Left lung (tissue), 10 donors: ENCODE measurements around the gene LBR. TPM values are rescaled to one million over a fixed set of nuclear protein-coding genes. Genes with fewer than 3 reads are reported as not detected.

Experiments used
- ATAC-seq: fragments of 200-7000 bp; cut with Tn5 transposase; one replicate; pipeline ENCODE4 v1.9.1; 2020; ENCODE audit warnings: moderate library complexity
- DNase-seq, 4 donors: peaks; one replicate each; pipeline ENCODE4 v3.0.0-alpha.2; 2013 to 2020
- H3K27ac ChIP-seq, 2 donors: fragments of 200-600 bp; sonication (generic) in 1 of 2; one replicate each; pipeline versions ENCODE4 v1.5.0 to v1.8.0; 2020 to 2021
- H3K27me3 ChIP-seq, 2 donors: fragments of 200-600 bp; sonication (generic) in 1 of 2; one replicate each; pipeline versions ENCODE4 v1.5.0 to v1.8.0; 2020 to 2021
- H3K36me3 ChIP-seq, 2 donors: fragments of 200-600 bp; sonication (generic) in 1 of 2; one replicate each; pipeline versions ENCODE4 v1.5.0 to v1.8.0; 2020 to 2021
- H3K4me1 ChIP-seq, 2 donors: fragments of 200-600 bp; one replicate each; pipeline ENCODE4 v1.8.0; 2021
- H3K4me3 ChIP-seq, 2 donors: fragments of 200-600 bp; sonication (generic) in 1 of 2; one replicate each; pipeline versions ENCODE4 v1.5.0 to v1.8.0; 2020 to 2021; ENCODE audit warnings: mild to moderate bottlenecking in 1 of 2
- H3K9me3 ChIP-seq, 2 donors: fragments of 200-600 bp; sonication (generic) in 1 of 2; one replicate each; pipeline versions ENCODE4 v1.5.0 to v1.8.0; 2020 to 2021
- intact Hi-C, 2 donors: fragments of 100-400 bp; cut with DNase I; formaldehyde crosslinking; loops; one replicate each; pipeline versions ENCODE4 v1.11.2 to v1.14.2; 2022
- polyA plus RNA-seq, 6 donors: library from polyadenylated mRNA; unstranded; fragments of 120-200 nt; gene quantifications; one replicate each; pipeline ENCODE4 v1.2.1, GENCODE V29; 2013; ENCODE audit not compliant: insufficient read length in 6 of 6
- total RNA-seq, 2 donors: library from RNA; stranded (reverse); fragmentation: NEBNext Ultra II Directional; extraction: Animal tissue kit (Norgen Biotek cat#: 25700); gene quantifications; one replicate each; pipeline ENCODE4 v1.2.1, GENCODE V29; 2021
- TF ChIP-seq, protein P1 (sequence below), 2 donors: fragments of 200-600 bp; sonication (generic) in 1 of 2; IDR thresholded peaks; one replicate each; pipeline versions ENCODE4 v1.5.0 to v1.8.0; 2021; ENCODE audit warnings: antibody characterized with exemption in 2 of 2
- donor health status: DM: no; HTN: yes; CAD: no.
- donor health status: DM: no; HTN: no; CAD: no.

Gene LBR
- total and polyA plus RNA-seq, 8 donors: 42.4 to 109 (median 89.5) TPM

DNA sequence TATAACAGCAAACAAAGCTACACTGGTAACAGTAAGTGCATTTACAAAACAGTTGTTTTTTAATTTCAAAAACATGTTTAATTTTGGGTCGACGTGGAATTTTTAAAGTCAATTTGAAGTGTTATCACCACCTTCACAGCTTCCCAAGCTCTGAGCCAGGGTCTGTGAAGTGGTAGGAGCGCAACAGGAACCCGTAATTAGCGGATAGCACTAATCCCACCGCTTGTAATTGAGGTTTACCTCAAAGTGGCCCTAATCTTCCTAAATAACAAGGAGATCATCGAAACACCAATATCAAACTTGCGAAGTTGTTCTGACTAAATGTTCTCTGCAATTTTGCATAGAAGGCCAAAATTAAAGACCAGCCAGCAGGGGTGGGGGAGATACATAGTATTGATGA lies 18.8 kb downstream of the LBR start:
- TF ChIP-seq, protein P1, sequence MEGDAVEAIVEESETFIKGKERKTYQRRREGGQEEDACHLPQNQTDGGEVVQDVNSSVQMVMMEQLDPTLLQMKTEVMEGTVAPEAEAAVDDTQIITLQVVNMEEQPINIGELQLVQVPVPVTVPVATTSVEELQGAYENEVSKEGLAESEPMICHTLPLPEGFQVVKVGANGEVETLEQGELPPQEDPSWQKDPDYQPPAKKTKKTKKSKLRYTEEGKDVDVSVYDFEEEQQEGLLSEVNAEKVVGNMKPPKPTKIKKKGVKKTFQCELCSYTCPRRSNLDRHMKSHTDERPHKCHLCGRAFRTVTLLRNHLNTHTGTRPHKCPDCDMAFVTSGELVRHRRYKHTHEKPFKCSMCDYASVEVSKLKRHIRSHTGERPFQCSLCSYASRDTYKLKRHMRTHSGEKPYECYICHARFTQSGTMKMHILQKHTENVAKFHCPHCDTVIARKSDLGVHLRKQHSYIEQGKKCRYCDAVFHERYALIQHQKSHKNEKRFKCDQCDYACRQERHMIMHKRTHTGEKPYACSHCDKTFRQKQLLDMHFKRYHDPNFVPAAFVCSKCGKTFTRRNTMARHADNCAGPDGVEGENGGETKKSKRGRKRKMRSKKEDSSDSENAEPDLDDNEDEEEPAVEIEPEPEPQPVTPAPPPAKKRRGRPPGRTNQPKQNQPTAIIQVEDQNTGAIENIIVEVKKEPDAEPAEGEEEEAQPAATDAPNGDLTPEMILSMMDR (IDR thresholded peaks at IDR 0.05): no peak
- ATAC-seq (no peak), DNase-seq (no peak)
- no peak overlapping the region for H3K4me3 ChIP-seq
- H3K36me3 ChIP-seq: peaks cover 0 to 96% of the 10 kb centered on the region in 2 donors
- H3K9me3 ChIP-seq: no peaks in the 10 kb centered on the region
- no peaks in the 10 kb centered on the region for H3K27me3 ChIP-seq
- H3K4me1 ChIP-seq: peaks cover 4 to 5% of the 10 kb centered on the region in 2 donors
- intact Hi-C loops: no loop called here
- H3K27ac ChIP-seq: no peak overlapping the region

DNA sequence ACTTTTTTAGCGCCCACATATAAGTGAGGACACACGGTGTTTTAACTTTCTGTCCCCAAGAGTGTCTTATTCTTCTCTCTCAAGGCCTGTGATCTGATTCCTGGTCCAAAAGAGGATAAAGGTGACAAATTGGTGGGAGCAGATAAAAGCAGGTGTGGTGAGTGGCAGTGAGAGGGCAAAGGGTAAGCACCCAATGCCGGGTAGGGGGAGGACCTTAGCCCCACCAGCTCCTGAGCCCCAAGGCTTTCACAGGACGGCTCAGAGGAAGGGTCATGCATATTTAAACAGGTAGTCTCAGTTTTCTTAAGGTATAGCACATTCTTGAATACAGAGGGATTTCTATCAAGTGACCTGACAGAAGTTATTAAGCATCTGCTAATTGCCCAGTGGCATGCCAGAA lies 19.6 kb downstream of the LBR start:
- ATAC-seq (no peak), DNase-seq (no peak)
- intact Hi-C loops: no loop called here
- no peaks in the 10 kb centered on the region for H3K9me3 ChIP-seq
- no peaks in the 10 kb centered on the region for H3K27me3 ChIP-seq
- peaks cover 0 to under 1% of the 10 kb centered on the region in 2 donors for H3K4me1 ChIP-seq
- peaks cover 0 to 98% of the 10 kb centered on the region in 2 donors for H3K36me3 ChIP-seq
- no peak overlapping the region for H3K27ac ChIP-seq
- H3K4me3 ChIP-seq: no peak overlapping the region
- TF ChIP-seq, protein P1 (IDR thresholded peaks at IDR 0.05): no peak

DNA sequence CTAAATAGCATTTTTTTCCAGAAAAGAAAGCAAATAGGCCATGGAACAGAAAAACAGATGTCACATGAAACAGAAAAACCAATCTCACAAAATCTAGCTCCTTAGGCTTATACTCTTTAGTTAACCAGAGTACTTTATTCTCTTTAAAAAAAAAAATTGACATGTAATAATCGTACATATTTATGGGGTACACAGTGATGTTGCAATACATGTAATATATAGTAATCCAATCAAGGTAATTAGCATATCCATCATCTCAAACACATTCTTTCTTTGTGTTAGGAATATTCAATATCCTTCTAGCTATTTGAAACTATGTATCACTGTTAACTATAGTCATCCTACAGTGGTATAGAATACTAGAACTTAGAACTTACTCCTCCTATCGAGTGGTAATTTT lies 20.1 kb downstream of the LBR start:
- Histone ChIP-seq H3K4me3 (no peak overlapping the region), H3K9me3 (no peaks in the 10 kb centered on the region), H3K4me1 (no peaks in the 10 kb centered on the region), H3K27ac (no peak overlapping the region), H3K36me3 (peaks cover 0 to 98% of the 10 kb centered on the region in 2 donors), H3K27me3 (no peaks in the 10 kb centered on the region)
- TF ChIP-seq, protein P1 (IDR thresholded peaks at IDR 0.05): no peak
- ATAC-seq (no peak), DNase-seq (no peak)
- intact Hi-C loops: no loop called here

DNA sequence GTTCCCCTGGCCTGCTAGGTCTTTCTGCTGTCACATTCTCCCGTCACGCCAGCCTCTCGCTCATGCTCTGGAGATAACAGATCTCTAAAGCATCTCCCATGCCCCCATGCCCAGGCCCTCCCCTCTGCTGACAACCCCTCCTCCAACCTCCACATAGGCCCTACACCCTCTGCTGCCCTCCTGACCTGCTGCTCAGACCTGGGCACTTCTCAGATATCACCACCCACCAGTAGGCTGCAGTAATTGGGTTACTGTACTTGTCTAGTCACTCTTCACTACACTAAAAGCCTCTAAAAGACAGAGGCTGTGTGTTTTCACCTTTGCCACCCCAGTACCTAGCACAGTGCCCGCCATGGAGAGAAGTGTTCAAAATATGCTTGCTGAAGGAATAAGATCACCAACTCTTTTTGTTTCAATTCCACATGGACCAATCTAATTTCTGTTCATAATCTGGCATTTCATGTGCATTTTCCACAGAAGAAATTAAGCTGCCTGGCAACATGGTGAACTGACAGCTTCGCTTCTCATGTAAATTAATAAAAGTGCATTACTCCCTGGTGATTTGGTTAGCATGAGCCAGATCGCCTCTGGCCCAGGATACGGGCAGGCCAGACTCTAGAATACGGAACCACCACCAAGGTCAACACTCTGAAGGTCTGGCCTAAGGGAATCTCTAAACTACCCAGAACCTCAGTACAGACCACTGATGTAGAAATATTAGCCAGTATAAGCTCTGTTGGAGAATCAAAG lies 20.7 kb downstream of the LBR start:
- Histone ChIP-seq H3K4me1 (no peaks in the 10 kb centered on the region), H3K27ac (no peak overlapping the region), H3K4me3 (no peak overlapping the region), H3K36me3 (peaks cover 4 to 97% of the 10 kb centered on the region in 2 donors), H3K9me3 (no peaks in the 10 kb centered on the region), H3K27me3 (no peaks in the 10 kb centered on the region)
- intact Hi-C loops: no loop called here
- TF ChIP-seq, protein P1 (IDR thresholded peaks at IDR 0.05): no peak
- ATAC-seq: no peak
- DNase-seq: no peak

DNA sequence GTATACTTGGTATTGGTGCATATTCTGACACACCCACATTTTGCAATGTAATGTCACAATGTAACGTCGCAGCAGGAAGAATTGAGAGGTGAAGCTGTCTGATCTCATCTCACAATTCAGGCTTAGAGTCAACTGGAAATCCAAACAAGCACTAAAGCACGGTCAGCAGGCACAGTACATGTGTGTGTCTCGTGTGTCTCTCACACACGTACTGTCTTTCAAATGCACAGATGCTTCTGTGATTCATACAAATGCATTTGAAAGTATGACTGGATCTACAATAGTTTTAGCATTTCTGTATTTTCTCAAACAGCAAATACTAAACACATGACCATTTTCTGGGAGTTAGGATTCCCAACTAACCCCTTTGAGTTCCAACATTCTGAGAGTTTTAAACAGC lies 26.9 kb downstream of the LBR start:
- Histone ChIP-seq H3K9me3 (no peaks in the 10 kb centered on the region), H3K4me1 (no peaks in the 10 kb centered on the region), H3K27ac (no peak overlapping the region), H3K36me3 (peaks cover 4 to 91% of the 10 kb centered on the region in 2 donors), H3K27me3 (no peaks in the 10 kb centered on the region), H3K4me3 (no peak overlapping the region)
- no peak for ATAC-seq
- TF ChIP-seq, protein P1 (IDR thresholded peaks at IDR 0.05): no peak
- intact Hi-C loops: no loop called here
- no peak for DNase-seq
